Liver (tissue), 9 donors: ENCODE measurements around the gene HARS2. TPM values are rescaled to one million over a fixed set of nuclear protein-coding genes. Genes with fewer than 3 reads are reported as not detected.

Experiments used
- DNase-seq: peaks from one replicate; pipeline ENCODE4 v3.0.0-alpha.2; 2017; ENCODE audit warnings: low spot score
- H3K27ac ChIP-seq, 2 donors: one replicate each; pipeline ENCODE4 v1.7.0; 2013; ENCODE audit warnings: inconsistent platforms in 2 of 2, low read length in 2 of 2, control low read depth in 1 of 2, low read depth in 1 of 2, mild to moderate bottlenecking in 1 of 2
- H3K27me3 ChIP-seq, 4 donors: one replicate each; pipeline versions ENCODE4 v1.6.1 to v1.7.0; 2013; ENCODE audit warnings: low read length in 3 of 4, inconsistent platforms in 1 of 4, mild to moderate bottlenecking in 1 of 4, moderate library complexity in 1 of 4; ENCODE audit not compliant: control insufficient read depth in 4 of 4, insufficient read depth in 4 of 4
- H3K36me3 ChIP-seq, 4 donors: one replicate each; pipeline versions ENCODE4 v1.6.1 to v1.7.0; 2013; ENCODE audit warnings: low read length in 3 of 4, mild to moderate bottlenecking in 3 of 4, low read depth in 1 of 4, moderate library complexity in 1 of 4; ENCODE audit not compliant: control insufficient read depth in 4 of 4, insufficient read depth in 3 of 4
- H3K4me1 ChIP-seq, 4 donors: one replicate each; pipeline versions ENCODE4 v1.6.1 to v1.7.0; 2013; ENCODE audit warnings: low read length in 3 of 4, mild to moderate bottlenecking in 3 of 4, moderate library complexity in 1 of 4; ENCODE audit not compliant: control insufficient read depth in 4 of 4, insufficient read depth in 4 of 4
- H3K4me3 ChIP-seq, 3 donors: one replicate each; pipeline versions ENCODE4 v1.6.1 to v1.7.0; 2013; ENCODE audit warnings: low read length in 3 of 3, control low read depth in 1 of 3, low read depth in 1 of 3, mild to moderate bottlenecking in 1 of 3
- H3K9ac ChIP-seq, 2 donors: one replicate each; pipeline ENCODE4 v1.7.0; 2013; ENCODE audit warnings: low read length in 2 of 2, mild to moderate bottlenecking in 2 of 2, moderate library complexity in 2 of 2, control low read depth in 1 of 2, low read depth in 1 of 2
- H3K9me3 ChIP-seq, 4 donors: one replicate each; pipeline versions ENCODE4 v1.6.1 to v1.7.0; 2013; ENCODE audit warnings: low read length in 3 of 4; ENCODE audit not compliant: control insufficient read depth in 4 of 4
- EGR1 ChIP-seq, 2 donors: IDR thresholded peaks; 2 replicates each; pipeline ENCODE4 v1.6.1; 2016 to 2018; ENCODE audit warnings: antibody characterized with exemption in 2 of 2, low read depth in 2 of 2
- FOXA1 ChIP-seq: IDR thresholded peaks from 2 replicates; pipeline ENCODE4 v1.6.1; 2016; ENCODE audit warnings: antibody characterized with exemption
- FOXA2 ChIP-seq: IDR thresholded peaks from 2 replicates; pipeline ENCODE4 v1.6.1; 2016; ENCODE audit warnings: antibody characterized with exemption
- GABPA ChIP-seq, 2 donors: IDR thresholded peaks in 1 of 2; conservative IDR thresholded peaks in 1 of 2; 2 replicates each; pipeline ENCODE4 v1.6.1; 2016; ENCODE audit warnings: antibody characterized with exemption in 2 of 2, mild to moderate bottlenecking in 1 of 2, moderate library complexity in 1 of 2
- HNF4A ChIP-seq, 2 donors: conservative IDR thresholded peaks; 2 replicates each; pipeline ENCODE4 v1.6.1; 2016; ENCODE audit warnings: antibody characterized with exemption in 2 of 2, mild to moderate bottlenecking in 2 of 2
- HNF4G ChIP-seq: IDR thresholded peaks from 2 replicates; pipeline ENCODE4 v1.6.1; 2016; ENCODE audit warnings: antibody characterized with exemption
- JUND ChIP-seq, 2 donors: IDR thresholded peaks; 2 replicates each; pipeline ENCODE4 v1.6.1; 2016; ENCODE audit warnings: antibody characterized with exemption in 2 of 2
- RXRA ChIP-seq, 2 donors: IDR thresholded peaks; 2 replicates each; pipeline ENCODE4 v1.6.1; 2017 to 2018; ENCODE audit warnings: antibody characterized with exemption in 2 of 2, mild to moderate bottlenecking in 1 of 2
- SP1 ChIP-seq: IDR thresholded peaks from 2 replicates; pipeline ENCODE4 v1.6.1; 2018; ENCODE audit warnings: antibody characterized with exemption, mild to moderate bottlenecking
- TAF1 ChIP-seq: conservative IDR thresholded peaks from 2 replicates; pipeline ENCODE4 v1.6.1; 2016; ENCODE audit warnings: antibody characterized with exemption, mild to moderate bottlenecking
- YY1 ChIP-seq: IDR thresholded peaks from 2 replicates; pipeline ENCODE4 v1.6.1; 2016; ENCODE audit warnings: antibody characterized with exemption, mild to moderate bottlenecking
- WGBS: extraction: QIAGEN DNeasy Blood & Tissue Kit; methylation state at CpG from one replicate; pipeline ENCODE4 v1.1.7; 2013; 5-methylcytosine and 5-hydroxymethylcytosine counted together
- polyA plus RNA-seq, 2 donors: library from polyadenylated mRNA; stranded (reverse) in 1 of 2; unstranded in 1 of 2; fragments of 200-250 nt in 1 of 2; fragments of >200 nt in 1 of 2; fragmentation: Nextera tagmentation in 1 of 2; extraction: Ambion mirVana in 1 of 2; gene quantifications; one replicate each; pipeline versions ENCODE4 v1.2.1 to v1.2.3, GENCODE V29; 2013 to 2015
- total RNA-seq, 2 donors: library from RNA; depleted of rRNA; stranded (reverse); fragments of >200 nt; gene quantifications; one replicate each; pipeline ENCODE4 v1.2.3, GENCODE V29; 2014
- TF ChIP-seq, protein P1 (sequence below): IDR thresholded peaks from 2 replicates; pipeline ENCODE4 v1.6.1; 2016; ENCODE audit warnings: antibody characterized with exemption
- TF ChIP-seq, protein P2 (sequence below): IDR thresholded peaks from 2 replicates; pipeline ENCODE4 v1.6.1; 2016; ENCODE audit warnings: antibody characterized with exemption
- TF ChIP-seq, protein P3 (sequence below): IDR thresholded peaks from 2 replicates; pipeline ENCODE4 v1.6.1; 2016; ENCODE audit warnings: antibody characterized with exemption, mild to moderate bottlenecking
- TF ChIP-seq, protein P4 (sequence below): IDR thresholded peaks from 2 replicates; pipeline ENCODE4 v1.6.1; 2016; ENCODE audit warnings: antibody characterized with exemption
- donor health status: healthy.
- donor health status: healthy.
- donor health status: healthy.
- donor health status: healthy.
- donor health status: healthy.

HARS2 gene
- total and polyA plus RNA-seq, 4 donors: 8.6 to 16.3 (median 10.8) TPM

DNA sequence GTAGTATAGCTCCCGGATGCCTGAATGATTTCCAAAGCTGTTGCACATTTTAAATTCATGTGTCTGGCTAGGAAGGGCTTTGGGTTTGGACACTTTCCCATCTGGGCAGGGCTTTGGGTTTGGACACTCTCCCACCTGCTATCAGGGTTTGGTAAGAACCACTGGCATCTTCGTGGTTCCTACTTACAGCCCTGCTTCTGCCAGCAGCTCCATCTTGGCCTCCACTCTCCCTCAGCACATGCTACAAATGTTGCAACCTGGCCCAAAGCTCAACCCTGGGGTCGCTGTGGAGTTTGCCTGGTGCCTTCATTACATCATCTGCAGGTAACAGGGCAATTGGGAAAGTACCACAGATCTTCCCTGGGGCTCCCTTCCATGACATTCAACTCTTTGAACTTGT, 48.5 kb upstream of the HARS2 start:
- no peak for DNase-seq
- Histone ChIP-seq H3K9me3 (no peaks in the 10 kb centered on the region), H3K9ac (no peak overlapping the region), H3K4me3 (no peak overlapping the region), H3K36me3 (peaks cover 0 to 25% (median 14%) of the 10 kb centered on the region in 4 donors), H3K27me3 (no peaks in the 10 kb centered on the region), H3K4me1 (peaks cover 0 to 45% (median 36%) of the 10 kb centered on the region in 4 donors), H3K27ac (no peak overlapping the region)
- WGBS: 39% methylated on average over 3 of the region's 3 CpGs
- TF ChIP-seq, protein P1, sequence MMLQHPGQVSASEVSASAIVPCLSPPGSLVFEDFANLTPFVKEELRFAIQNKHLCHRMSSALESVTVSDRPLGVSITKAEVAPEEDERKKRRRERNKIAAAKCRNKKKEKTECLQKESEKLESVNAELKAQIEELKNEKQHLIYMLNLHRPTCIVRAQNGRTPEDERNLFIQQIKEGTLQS: peak; percentile 61
- TF ChIP-seq TAF1: no peak
- TF ChIP-seq, protein P2, sequence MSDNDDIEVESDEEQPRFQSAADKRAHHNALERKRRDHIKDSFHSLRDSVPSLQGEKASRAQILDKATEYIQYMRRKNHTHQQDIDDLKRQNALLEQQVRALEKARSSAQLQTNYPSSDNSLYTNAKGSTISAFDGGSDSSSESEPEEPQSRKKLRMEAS: peak; percentile 58
- TF ChIP-seq SP1: no peak
- TF ChIP-seq RXRA (IDR thresholded peaks at IDR 0.05): peak; percentile 78 to 81
- TF ChIP-seq HNF4G: no peak
- TF ChIP-seq JUND (IDR thresholded peaks at IDR 0.05): peak in 1 of 2 donors; percentile 20
- no peak for TF ChIP-seq GABPA (IDR thresholded peaks at IDR 0.05 in 1 of 2, conservative IDR thresholded peaks at IDR 0.05 in 1 of 2)
- TF ChIP-seq FOXA1: no peak
- peak; percentile 61 to 68 for TF ChIP-seq HNF4A (conservative IDR thresholded peaks at IDR 0.05)
- no peak for TF ChIP-seq FOXA2

DNA sequence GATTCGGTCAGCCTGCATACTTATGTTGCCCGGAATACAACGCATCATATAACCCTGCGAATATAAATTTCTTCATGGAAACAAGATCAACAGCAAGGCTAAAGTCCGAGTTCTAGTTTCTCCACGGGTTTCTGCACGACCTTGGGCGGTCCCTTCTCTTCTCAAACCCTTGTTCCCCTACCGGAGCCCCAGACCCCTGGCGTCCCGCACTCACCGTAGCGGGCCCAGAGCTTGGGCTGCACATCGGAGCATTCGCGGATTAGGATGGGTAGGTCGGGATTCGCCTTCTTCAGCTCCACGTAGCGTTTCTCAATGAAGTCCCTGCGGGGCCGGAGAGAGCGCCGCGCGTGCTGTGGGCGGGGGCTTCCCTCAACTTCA, 44.2 kb upstream of the HARS2 start:
- H3K4me1 ChIP-seq: peaks cover 0 to 29% (median 27%) of the 10 kb centered on the region in 4 donors
- TF ChIP-seq HNF4A (conservative IDR thresholded peaks at IDR 0.05): no peak
- no peak for TF ChIP-seq YY1
- TF ChIP-seq, protein P3, sequence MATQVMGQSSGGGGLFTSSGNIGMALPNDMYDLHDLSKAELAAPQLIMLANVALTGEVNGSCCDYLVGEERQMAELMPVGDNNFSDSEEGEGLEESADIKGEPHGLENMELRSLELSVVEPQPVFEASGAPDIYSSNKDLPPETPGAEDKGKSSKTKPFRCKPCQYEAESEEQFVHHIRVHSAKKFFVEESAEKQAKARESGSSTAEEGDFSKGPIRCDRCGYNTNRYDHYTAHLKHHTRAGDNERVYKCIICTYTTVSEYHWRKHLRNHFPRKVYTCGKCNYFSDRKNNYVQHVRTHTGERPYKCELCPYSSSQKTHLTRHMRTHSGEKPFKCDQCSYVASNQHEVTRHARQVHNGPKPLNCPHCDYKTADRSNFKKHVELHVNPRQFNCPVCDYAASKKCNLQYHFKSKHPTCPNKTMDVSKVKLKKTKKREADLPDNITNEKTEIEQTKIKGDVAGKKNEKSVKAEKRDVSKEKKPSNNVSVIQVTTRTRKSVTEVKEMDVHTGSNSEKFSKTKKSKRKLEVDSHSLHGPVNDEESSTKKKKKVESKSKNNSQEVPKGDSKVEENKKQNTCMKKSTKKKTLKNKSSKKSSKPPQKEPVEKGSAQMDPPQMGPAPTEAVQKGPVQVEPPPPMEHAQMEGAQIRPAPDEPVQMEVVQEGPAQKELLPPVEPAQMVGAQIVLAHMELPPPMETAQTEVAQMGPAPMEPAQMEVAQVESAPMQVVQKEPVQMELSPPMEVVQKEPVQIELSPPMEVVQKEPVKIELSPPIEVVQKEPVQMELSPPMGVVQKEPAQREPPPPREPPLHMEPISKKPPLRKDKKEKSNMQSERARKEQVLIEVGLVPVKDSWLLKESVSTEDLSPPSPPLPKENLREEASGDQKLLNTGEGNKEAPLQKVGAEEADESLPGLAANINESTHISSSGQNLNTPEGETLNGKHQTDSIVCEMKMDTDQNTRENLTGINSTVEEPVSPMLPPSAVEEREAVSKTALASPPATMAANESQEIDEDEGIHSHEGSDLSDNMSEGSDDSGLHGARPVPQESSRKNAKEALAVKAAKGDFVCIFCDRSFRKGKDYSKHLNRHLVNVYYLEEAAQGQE: no peak
- no peak for TF ChIP-seq EGR1 (IDR thresholded peaks at IDR 0.05; ENCODE audit: low read depth in 2 of 2)
- TF ChIP-seq, protein P1: no peak
- no peak for TF ChIP-seq FOXA2
- TF ChIP-seq, protein P4, sequence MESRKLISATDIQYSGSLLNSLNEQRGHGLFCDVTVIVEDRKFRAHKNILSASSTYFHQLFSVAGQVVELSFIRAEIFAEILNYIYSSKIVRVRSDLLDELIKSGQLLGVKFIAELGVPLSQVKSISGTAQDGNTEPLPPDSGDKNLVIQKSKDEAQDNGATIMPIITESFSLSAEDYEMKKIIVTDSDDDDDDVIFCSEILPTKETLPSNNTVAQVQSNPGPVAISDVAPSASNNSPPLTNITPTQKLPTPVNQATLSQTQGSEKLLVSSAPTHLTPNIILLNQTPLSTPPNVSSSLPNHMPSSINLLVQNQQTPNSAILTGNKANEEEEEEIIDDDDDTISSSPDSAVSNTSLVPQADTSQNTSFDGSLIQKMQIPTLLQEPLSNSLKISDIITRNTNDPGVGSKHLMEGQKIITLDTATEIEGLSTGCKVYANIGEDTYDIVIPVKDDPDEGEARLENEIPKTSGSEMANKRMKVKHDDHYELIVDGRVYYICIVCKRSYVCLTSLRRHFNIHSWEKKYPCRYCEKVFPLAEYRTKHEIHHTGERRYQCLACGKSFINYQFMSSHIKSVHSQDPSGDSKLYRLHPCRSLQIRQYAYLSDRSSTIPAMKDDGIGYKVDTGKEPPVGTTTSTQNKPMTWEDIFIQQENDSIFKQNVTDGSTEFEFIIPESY: no peak
- no peak for TF ChIP-seq GABPA (IDR thresholded peaks at IDR 0.05 in 1 of 2, conservative IDR thresholded peaks at IDR 0.05 in 1 of 2)
- no peak for TF ChIP-seq FOXA1
- H3K27me3 ChIP-seq: no peaks in the 10 kb centered on the region
- WGBS: under 1% methylated on average over 27 of the region's 27 CpGs
- H3K4me3 ChIP-seq: peak overlapping the region; percentile 74 to 97 (median 83)
- DNase-seq: no peak
- no peaks in the 10 kb centered on the region for H3K9me3 ChIP-seq
- H3K9ac ChIP-seq: peak overlapping the region; percentile 63 to 79
- H3K27ac ChIP-seq: peak overlapping the region; percentile 75
- peaks cover 2 to 47% (median 31%) of the 10 kb centered on the region in 4 donors for H3K36me3 ChIP-seq
